GM21447 (cell line): ENCODE measurements around the gene WNT10A.

ENCODE experiments used
- ATAC-seq: cut with Tn5 transposase; IDR thresholded peaks from one replicate; pipeline ENCODE4 v1.9.1; 2021; ENCODE audit not compliant: unreplicated experiment

Gene WNT10A

GRCh38 chr2:218857371-218858137 lies 23.1 kb upstream of the WNT10A start:
- ATAC-seq, result no peak

- no peak for ATAC-seq
These were observed 22.6 kb upstream of the WNT10A start for GRCh38 chr2:218858138-218858445.

GRCh38 chr2:218858671-218859555 lies 21.7 kb upstream of the WNT10A start:
- no peak for ATAC-seq

GRCh38 chr2:218859556-218859987 lies 21.1 kb upstream of the WNT10A start, which contains the start of gene WNT6:
Gene WNT6 (plus strand): TSS chr2:218859805. CDS start chr2:218860038, 233 bp downstream.
- no peak for ATAC-seq

GRCh38 chr2:218859988-218860831 lies 20.4 kb upstream of the WNT10A start:
- no peak for ATAC-seq

- ATAC-seq, result no peak
These were observed 19.7 kb upstream of the WNT10A start for GRCh38 chr2:218860950-218861381.

GRCh38 chr2:218861645-218862318 lies 18.9 kb upstream of the WNT10A start:
- no peak for ATAC-seq

GRCh38 chr2:218863021-218863520 lies 17.6 kb upstream of the WNT10A start:
- no peak for ATAC-seq

GRCh38 chr2:218865396-218865795 lies 15.3 kb upstream of the WNT10A start:
- no peak for ATAC-seq

- ATAC-seq, result no peak
These were observed 14.7 kb upstream of the WNT10A start for GRCh38 chr2:218865999-218866398.

- no peak for ATAC-seq
These were observed 12.8 kb upstream of the WNT10A start for GRCh38 chr2:218867900-218868299.

- ATAC-seq, result no peak
These were observed 11.6 kb upstream of the WNT10A start for GRCh38 chr2:218869064-218869463.

GRCh38 chr2:218870984-218871344 lies 9.7 kb upstream of the WNT10A start:
- no peak for ATAC-seq

- no peak for ATAC-seq
These were observed 9.0 kb upstream of the WNT10A start for GRCh38 chr2:218871345-218872302.

- ATAC-seq, result no peak
These were observed 7.8 kb upstream of the WNT10A start for GRCh38 chr2:218872645-218873358.

- ATAC-seq, result no peak
These were observed 7.1 kb upstream of the WNT10A start for GRCh38 chr2:218873359-218874194.

- ATAC-seq, result no peak
These were observed 4.9 kb upstream of the WNT10A start for GRCh38 chr2:218875692-218876246.
